Activated naive CD4-positive, alpha-beta T cell treated with anti-CD3 and anti-CD28 coated beads, Interleukin-2, amount 10 ng/mL, durations not matched to agents 7 days and 5 days (primary cell): ENCODE measurements around the gene THAP11.
"Not testable (repeated sequence)": the region's sequence is repeated elsewhere in the genome, so short reads cannot be mapped to it uniquely, and the experiment has no call there.

Experiments used
- CTCF ChIA-PET: fragments of 350-600 bp; sonication (Branson Sonifier 250); formaldehyde crosslinking; loops from one replicate; lab custom pipeline; 2021; ENCODE audit warnings: antibody characterized with exemption; lab: Charles Lee
- DNase-seq: peaks from one replicate; pipeline ENCODE4 v3.0.0-alpha.2; 2020
- H3K27ac Mint-ChIP-seq: one replicate; pipeline ENCODE4 v1.8.0; 2021; ENCODE audit warnings: mild to moderate bottlenecking, moderate library complexity, mixed read lengths
- H3K27me3 Mint-ChIP-seq: one replicate; pipeline ENCODE4 v1.8.0; 2021; ENCODE audit warnings: mild to moderate bottlenecking, mixed read lengths
- H3K36me3 Mint-ChIP-seq: one replicate; pipeline ENCODE4 v1.8.0; 2021; ENCODE audit warnings: mixed read lengths
- H3K4me1 Mint-ChIP-seq: one replicate; pipeline ENCODE4 v1.8.0; 2021; ENCODE audit warnings: mixed read lengths
- H3K4me3 Mint-ChIP-seq: one replicate; pipeline ENCODE4 v1.8.0; 2021; ENCODE audit warnings: mild to moderate bottlenecking, moderate library complexity, mixed read lengths
- H3K9me3 Mint-ChIP-seq: one replicate; pipeline ENCODE4 v1.8.0; 2021; ENCODE audit warnings: mixed read lengths

Gene THAP11

GRCh38 chr16:67820608-67821259, 21.4 kb upstream of the THAP11 start:
- H3K36me3 Mint-ChIP-seq: no peaks in the 10 kb centered on the region
- CTCF ChIA-PET: interaction anchor here (1.0 to 1.6 kb wide), 2 partner anchors 44 to 160 kb away, joined by 3 to 6 read pairs; no protein-coding TSS in a partner anchor
- H3K27ac Mint-ChIP-seq: no peak overlapping the region
- no peak for DNase-seq
- H3K27me3 Mint-ChIP-seq: peaks cover 12% of the 10 kb centered on the region
- H3K9me3 Mint-ChIP-seq: no peaks in the 10 kb centered on the region
- H3K4me3 Mint-ChIP-seq: no peak overlapping the region
- H3K4me1 Mint-ChIP-seq: peaks cover 6% of the 10 kb centered on the region

GRCh38 chr16:67822511-67822910, 19.6 kb upstream of the THAP11 start:
- Mint-ChIP-seq H3K4me1 (no peaks in the 10 kb centered on the region), H3K36me3 (no peaks in the 10 kb centered on the region), H3K4me3 (no peak overlapping the region), H3K27me3 (peaks cover 6% of the 10 kb centered on the region), H3K9me3 (no peaks in the 10 kb centered on the region), H3K27ac (no peak overlapping the region)
- CTCF ChIA-PET: interaction anchor here (1.6 kb wide), 1 partner anchor 43 kb away, joined by 6 read pairs; no protein-coding TSS in a partner anchor
- DNase-seq: no peak

GRCh38 chr16:67825119-67825518, 17.0 kb upstream of the THAP11 start:
- Mint-ChIP-seq H3K27ac (no peak overlapping the region), H3K27me3 (peaks cover 6% of the 10 kb centered on the region), H3K4me3 (no peak overlapping the region), H3K4me1 (no peaks in the 10 kb centered on the region), H3K36me3 (peaks cover 7% of the 10 kb centered on the region), H3K9me3 (no peaks in the 10 kb centered on the region)
- no peak for DNase-seq
- CTCF ChIA-PET: interaction anchor here (0.6 to 1.0 kb wide), 2 partner anchors 9 to 10 kb away, joined by 4 read pairs; no protein-coding TSS in a partner anchor

GRCh38 chr16:67825906-67826305, 16.2 kb upstream of the THAP11 start:
- no peaks in the 10 kb centered on the region for H3K9me3 Mint-ChIP-seq
- DNase-seq: no peak
- no peak overlapping the region for H3K4me3 Mint-ChIP-seq
- H3K4me1 Mint-ChIP-seq: no peaks in the 10 kb centered on the region
- peaks cover 10% of the 10 kb centered on the region for H3K36me3 Mint-ChIP-seq
- H3K27ac Mint-ChIP-seq: no peak overlapping the region
- H3K27me3 Mint-ChIP-seq: peaks cover 6% of the 10 kb centered on the region
- CTCF ChIA-PET: interaction anchor here (1.0 to 6.4 kb wide), 2 partner anchors 10 to 305 kb away, joined by 4 to 45 read pairs; no protein-coding TSS in a partner anchor

GRCh38 chr16:67828651-67829050, 13.5 kb upstream of the THAP11 start:
- no peaks in the 10 kb centered on the region for H3K9me3 Mint-ChIP-seq
- DNase-seq: no peak
- H3K4me1 Mint-ChIP-seq: peaks cover 10% of the 10 kb centered on the region
- H3K4me3 Mint-ChIP-seq: no peak overlapping the region
- peaks cover 17% of the 10 kb centered on the region for H3K36me3 Mint-ChIP-seq
- peaks cover 6% of the 10 kb centered on the region for H3K27me3 Mint-ChIP-seq
- H3K27ac Mint-ChIP-seq: no peak overlapping the region
- CTCF ChIA-PET: interaction anchor here (6.4 kb wide), 1 partner anchor 13 kb away, joined by 45 read pairs; no protein-coding TSS in a partner anchor

GRCh38 chr16:67833030-67833414, 9.1 kb upstream of the THAP11 start:
- Mint-ChIP-seq H3K27ac (peak overlapping the region; percentile 42), H3K4me1 (peaks cover 16% of the 10 kb centered on the region), H3K27me3 (peaks cover 3% of the 10 kb centered on the region), H3K4me3 (peak overlapping the region; percentile 82), H3K36me3 (peaks cover 17% of the 10 kb centered on the region), H3K9me3 (no peaks in the 10 kb centered on the region)
- no peak for DNase-seq
- CTCF ChIA-PET: interaction anchor here (0.6 to 2.6 kb wide), 6 partner anchors 11 to 164 kb away, joined by 3 to 28 read pairs (median 4); no protein-coding TSS in a partner anchor

GRCh38 chr16:67833415-67834241, 8.5 kb upstream of the THAP11 start:
- Mint-ChIP-seq H3K9me3 (no peaks in the 10 kb centered on the region), H3K36me3 (peaks cover 14% of the 10 kb centered on the region), H3K4me1 (peaks cover 16% of the 10 kb centered on the region), H3K27me3 (peaks cover 3% of the 10 kb centered on the region), H3K4me3 (peak overlapping the region; percentile 82), H3K27ac (peak overlapping the region; percentile 76)
- DNase-seq: peak; percentile 97
- CTCF ChIA-PET: interaction anchor here (0.5 to 2.6 kb wide), 8 partner anchors 11 to 312 kb away, joined by 3 to 28 read pairs (median 3); no protein-coding TSS in a partner anchor

GRCh38 chr16:67834242-67834614, 7.9 kb upstream of the THAP11 start:
- no peaks in the 10 kb centered on the region for H3K9me3 Mint-ChIP-seq
- peaks cover 10% of the 10 kb centered on the region for H3K36me3 Mint-ChIP-seq
- peaks cover 16% of the 10 kb centered on the region for H3K4me1 Mint-ChIP-seq
- no peak overlapping the region for H3K27ac Mint-ChIP-seq
- no peak for DNase-seq
- H3K27me3 Mint-ChIP-seq: peaks cover 3% of the 10 kb centered on the region
- H3K4me3 Mint-ChIP-seq: peak overlapping the region; percentile 82
- CTCF ChIA-PET: interaction anchor here (0.5 to 2.6 kb wide), 7 partner anchors 18 to 313 kb away, joined by 3 to 28 read pairs (median 3); no protein-coding TSS in a partner anchor

- CTCF ChIA-PET: interaction anchor here (0.6 kb wide), 1 partner anchor 18 kb away, joined by 4 read pairs; no protein-coding TSS in a partner anchor
Observed at GRCh38 chr16:67837190-67837589, 4.9 kb upstream of the THAP11 start.

GRCh38 chr16:67837811-67838210, 4.3 kb upstream of the THAP11 start:
- CTCF ChIA-PET: interaction anchor here (0.6 kb wide), 1 partner anchor 19 kb away, joined by 4 read pairs; no protein-coding TSS in a partner anchor
- DNase-seq: no peak
- Mint-ChIP-seq H3K4me1 (peaks cover 20% of the 10 kb centered on the region), H3K9me3 (no peaks in the 10 kb centered on the region), H3K4me3 (no peak overlapping the region), H3K36me3 (peaks cover 3% of the 10 kb centered on the region), H3K27ac (no peak overlapping the region), H3K27me3 (peaks cover 3% of the 10 kb centered on the region)

More at GRCh38 chr16:67837190-67837589, 4.9 kb upstream of the THAP11 start:
- not testable (repeated sequence) for DNase-seq, H3K36me3 Mint-ChIP-seq, H3K27ac Mint-ChIP-seq, H3K9me3 Mint-ChIP-seq, H3K27me3 Mint-ChIP-seq, H3K4me3 Mint-ChIP-seq
- peaks cover 23% of the 10 kb centered on the region for H3K4me1 Mint-ChIP-seq

- Mint-ChIP-seq H3K27ac (peak overlapping the region; percentile 97), H3K4me1 (peaks cover 43% of the 10 kb centered on the region), H3K27me3 (no peaks in the 10 kb centered on the region), H3K4me3 (peak overlapping the region; percentile 91), H3K36me3 (peaks cover 18% of the 10 kb centered on the region), H3K9me3 (no peaks in the 10 kb centered on the region)
- no peak for DNase-seq
- CTCF ChIA-PET: interaction anchor here (1.1 to 1.2 kb wide), 3 partner anchors 25 to 320 kb away, joined by 3 to 5 read pairs (median 3); no protein-coding TSS in a partner anchor
Observed at GRCh38 chr16:67841198-67841815, 813 bp upstream of the THAP11 start.

- Mint-ChIP-seq H3K36me3 (peaks cover 19% of the 10 kb centered on the region), H3K27me3 (no peaks in the 10 kb centered on the region), H3K9me3 (no peaks in the 10 kb centered on the region), H3K4me1 (peaks cover 45% of the 10 kb centered on the region), H3K4me3 (peak overlapping the region; percentile 95), H3K27ac (peak overlapping the region; percentile 99)
- CTCF ChIA-PET: interaction anchor here (0.8 to 3.9 kb wide), 5 partner anchors 24 to 321 kb away, joined by 3 to 30 read pairs (median 5); partner anchors contain the start of gene EDC4
- peak; percentile 78 for DNase-seq
Observed at GRCh38 chr16:67842509-67843342, 606 bp downstream of the THAP11 start.

GRCh38 chr16:67843343-67843765, 1.2 kb downstream of the THAP11 start:
- H3K4me1 Mint-ChIP-seq: peaks cover 51% of the 10 kb centered on the region
- H3K4me3 Mint-ChIP-seq: peak overlapping the region; percentile 95
- DNase-seq: no peak
- no peaks in the 10 kb centered on the region for H3K9me3 Mint-ChIP-seq
- CTCF ChIA-PET: interaction anchor here (0.8 to 3.9 kb wide), 5 partner anchors 25 to 322 kb away, joined by 3 to 30 read pairs (median 5); partner anchors contain the start of gene EDC4
- peaks cover 19% of the 10 kb centered on the region for H3K36me3 Mint-ChIP-seq
- no peaks in the 10 kb centered on the region for H3K27me3 Mint-ChIP-seq
- H3K27ac Mint-ChIP-seq: peak overlapping the region; percentile 99
